DND-41 (cell line): Measurements from ENCODE around the gene ZNF823.

ENCODE experiments used
- CTCF ChIP-seq: IDR thresholded peaks from 2 replicates; pipeline ENCODE4 v1.5.1; 2012; ENCODE audit warnings: borderline replicate concordance, low read length, moderate library complexity, mild to moderate bottlenecking; ENCODE audit not compliant: poor library complexity, severe bottlenecking; ENCODE audit errors: extremely low read depth
- EZH2 ChIP-seq: IDR thresholded peaks from 3 replicates; pipeline ENCODE4 v1.6.1; 2012; ENCODE audit warnings: borderline replicate concordance, low read depth, mild to moderate bottlenecking, moderate library complexity, low read length, inconsistent platforms; ENCODE audit not compliant: severe bottlenecking

- TF ChIP-seq CTCF (no peak), EZH2 (no peak)
These were observed 34.1 kb downstream of the ZNF823 start for GRCh38 chr19:11704626-11705025.
